Keratinocyte (primary cell): Measurements from ENCODE around the gene GRM2. TPM values are rescaled to one million over a fixed set of nuclear protein-coding genes. Genes with fewer than 3 reads are reported as not detected.

ENCODE experiments used
- DNase-seq: peaks from one replicate; pipeline ENCODE4 v3.0.0-alpha.2; 2011; ENCODE audit warnings: low read depth, missing footprints, low spot score
- FAIRE-seq: peaks from 2 replicates; lab custom pipeline; 2011; peaks lifted over from hg19 to GRCh38; lab: Jason Lieb, UNC
- H2AFZ ChIP-seq: 2 replicates; pipeline ENCODE4 v1.6.0; 2012; ENCODE audit warnings: low read length, control low read depth, inconsistent platforms; ENCODE audit not compliant: control insufficient read depth
- H3K27ac ChIP-seq: 2 replicates; pipeline ENCODE4 v1.5.1; 2011; ENCODE audit warnings: low read length; ENCODE audit not compliant: control insufficient read depth, insufficient read depth
- H3K27me3 ChIP-seq: 3 replicates; pipeline ENCODE4 v1.6.0; 2011; ENCODE audit warnings: low read length; ENCODE audit not compliant: control insufficient read depth, insufficient read depth; ENCODE audit errors: extremely low read depth
- H3K36me3 ChIP-seq, 2 experiments: 2 replicates in 1 of 2; 3 replicates in 1 of 2; pipeline ENCODE4 v1.5.1; 2011; ENCODE audit warnings: low read length in 2 of 2, mild to moderate bottlenecking in 1 of 2; ENCODE audit not compliant: control insufficient read depth in 2 of 2, insufficient read depth in 2 of 2; ENCODE audit errors: extremely low read depth in 1 of 2
- H3K4me1 ChIP-seq: 3 replicates; pipeline ENCODE4 v1.5.1; 2011; ENCODE audit warnings: low read length; ENCODE audit not compliant: control insufficient read depth, insufficient read depth; ENCODE audit errors: extremely low read depth
- H3K4me2 ChIP-seq: 3 replicates; pipeline ENCODE4 v1.6.0; 2011; ENCODE audit warnings: low read depth, low read length; ENCODE audit not compliant: control insufficient read depth, insufficient read depth; ENCODE audit errors: extremely low read depth
- H3K4me3 ChIP-seq, 3 experiments: fragments of 200-600 bp in 1 of 3; sonication (generic) in 1 of 3; 2 replicates in 2 of 3; 3 replicates in 1 of 3; pipeline ENCODE4 v1.5.1; 2011 to 2016; ENCODE audit warnings: low read length in 3 of 3, mild to moderate bottlenecking in 3 of 3, control low read depth in 2 of 3, inconsistent platforms in 1 of 3, low read depth in 1 of 3, mixed read lengths in 1 of 3, mixed run types in 1 of 3, moderate library complexity in 1 of 3; ENCODE audit not compliant: control insufficient read depth in 2 of 3, insufficient read depth in 2 of 3; ENCODE audit errors: extremely low read depth in 1 of 3
- H3K79me2 ChIP-seq: 2 replicates; pipeline ENCODE4 v1.6.0; 2012; ENCODE audit warnings: low read length; ENCODE audit not compliant: control insufficient read depth, insufficient read depth
- H3K9ac ChIP-seq: 3 replicates; pipeline ENCODE4 v1.6.0; 2011; ENCODE audit warnings: low read length; ENCODE audit not compliant: control insufficient read depth, insufficient read depth; ENCODE audit errors: extremely low read depth
- H3K9me1 ChIP-seq: 3 replicates; pipeline ENCODE4 v1.6.0; 2011; ENCODE audit warnings: low read length; ENCODE audit not compliant: control insufficient read depth, insufficient read depth; ENCODE audit errors: extremely low read depth
- H3K9me3 ChIP-seq: 2 replicates; pipeline ENCODE4 v1.5.1; 2012; ENCODE audit warnings: low read depth, low read length; ENCODE audit not compliant: control insufficient read depth
- H4K20me1 ChIP-seq: 3 replicates; pipeline ENCODE4 v1.6.0; 2011; ENCODE audit warnings: low read length; ENCODE audit not compliant: control insufficient read depth, insufficient read depth; ENCODE audit errors: extremely low read depth
- CTCF ChIP-seq, 3 experiments: IDR thresholded peaks in 1 of 3; conservative IDR thresholded peaks in 1 of 3; optimal IDR thresholded peaks in 1 of 3; 2 replicates in 2 of 3; 3 replicates in 1 of 3; pipeline versions ENCODE3 to v1.5.1; 2011; ENCODE audit warnings: low read length in 3 of 3, mild to moderate bottlenecking in 3 of 3, moderate library complexity in 2 of 3, control low read depth in 1 of 3, inconsistent platforms in 1 of 3; ENCODE audit not compliant: insufficient read depth in 2 of 3; ENCODE audit errors: extremely low read depth in 1 of 3
- EZH2 ChIP-seq: IDR thresholded peaks from one replicate; pipeline ENCODE4 v1.6.1; 2012; ENCODE audit warnings: inconsistent platforms, mild to moderate bottlenecking, low read length, moderate library complexity
- dilution Hi-C: fragments of 300-500 bp; cut with MboI; formaldehyde crosslinking; loops from one replicate; pipeline ENCODE4 v1.7.0; 2020; ENCODE audit warnings: low sequenced_read_pairs; ENCODE audit not compliant: extremely low pct_ligation_motif_present
- polyA plus RNA-seq, 5 experiments: library from polyadenylated mRNA; depleted of rRNA in 3 of 5; stranded (reverse) in 3 of 5; stranded (forward) in 1 of 5; unstranded in 1 of 5; fragments of >200 nt; gene quantifications; 1 replicate in 1 of 5; 2 replicates in 3 of 5; 3 replicates in 1 of 5; pipeline versions ENCODE4 v1.2.1 to v1.2.3, GENCODE V29; 2011 to 2012; ENCODE audit warnings: missing spikeins in 2 of 5, low read depth in 1 of 5, low replicate concordance in 1 of 5

GRM2 gene
- polyA plus RNA-seq, 1 donor (not counting 4 experiments of a cell fraction or from before 2014, with no cell fraction given), result 0.07 TPM

- no peaks in the 10 kb centered on the region for H3K79me2 ChIP-seq
- no peaks in the 10 kb centered on the region for H3K36me3 ChIP-seq
- no peaks in the 10 kb centered on the region for H3K4me1 ChIP-seq
- peaks cover 3% of the 10 kb centered on the region for H4K20me1 ChIP-seq
- dilution Hi-C loops, result no loop called here
- no peak overlapping the region for H3K4me3 ChIP-seq
- no peak overlapping the region for H3K4me2 ChIP-seq
- peaks cover 14% of the 10 kb centered on the region for H3K27me3 ChIP-seq
- FAIRE-seq (no peak), DNase-seq (no peak)
- no peaks in the 10 kb centered on the region for H3K9me3 ChIP-seq
- no peak overlapping the region for H3K9ac ChIP-seq
- H2AFZ ChIP-seq, result no peak overlapping the region
- no peak overlapping the region for H3K27ac ChIP-seq
- TF ChIP-seq EZH2 (no peak), CTCF (optimal IDR thresholded peaks at IDR 0.05 in 1 of 3, IDR thresholded peaks at IDR 0.05 in 1 of 3, conservative IDR thresholded peaks at IDR 0.05 in 1 of 3; ENCODE audit: extremely low read depth in 1 of 3, insufficient read depth in 2 of 3, low read length in 3 of 3) (no peak)
- no peaks in the 10 kb centered on the region for H3K9me1 ChIP-seq
Measured at GRCh38 chr3:51712511-51712931, 5.7 kb downstream of the GRM2 start.

DNA sequence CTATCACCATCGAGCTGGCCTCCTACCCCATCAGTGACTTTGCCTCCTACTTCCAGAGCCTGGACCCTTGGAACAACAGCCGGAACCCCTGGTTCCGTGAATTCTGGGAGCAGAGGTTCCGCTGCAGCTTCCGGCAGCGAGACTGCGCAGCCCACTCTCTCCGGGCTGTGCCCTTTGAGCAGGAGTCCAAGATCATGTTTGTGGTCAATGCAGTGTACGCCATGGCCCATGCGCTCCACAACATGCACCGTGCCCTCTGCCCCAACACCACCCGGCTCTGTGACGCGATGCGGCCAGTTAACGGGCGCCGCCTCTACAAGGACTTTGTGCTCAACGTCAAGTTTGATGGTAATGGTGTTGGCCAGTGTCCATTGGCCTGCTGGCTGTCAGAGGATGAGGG lies 6.1 kb downstream of the GRM2 start:
- Histone ChIP-seq H3K27me3 (peaks cover 10% of the 10 kb centered on the region), H3K4me3 (no peak overlapping the region), H2AFZ (no peak overlapping the region), H4K20me1 (no peaks in the 10 kb centered on the region), H3K9me1 (no peaks in the 10 kb centered on the region), H3K36me3 (no peaks in the 10 kb centered on the region), H3K4me1 (no peaks in the 10 kb centered on the region), H3K27ac (no peak overlapping the region), H3K4me2 (no peak overlapping the region), H3K9ac (no peak overlapping the region), H3K79me2 (no peaks in the 10 kb centered on the region), H3K9me3 (no peaks in the 10 kb centered on the region)
- DNase-seq (no peak), FAIRE-seq (no peak)
- no peak for TF ChIP-seq CTCF (optimal IDR thresholded peaks at IDR 0.05 in 1 of 3, IDR thresholded peaks at IDR 0.05 in 1 of 3, conservative IDR thresholded peaks at IDR 0.05 in 1 of 3; ENCODE audit: extremely low read depth in 1 of 3, insufficient read depth in 2 of 3, low read length in 3 of 3)
- no peak for TF ChIP-seq EZH2
- dilution Hi-C loops, result no loop called here
